Measurements from ENCODE around the gene PLK1.

GRCh38 chr16:23634461-23635036 lies 44.1 kb upstream of the PLK1 start:
- TF ChIP-seq POLR2A (IDR thresholded peaks at IDR 0.05; ENCODE audit: low read depth, low read length) (no peak), TAF1 (IDR thresholded peaks at IDR 0.05; ENCODE audit: low read depth, low read length) (no peak), POLR2AphosphoS5 (IDR thresholded peaks at IDR 0.05; ENCODE audit: low read depth, low read length) (no peak), SPI1 (IDR thresholded peaks at IDR 0.05; ENCODE audit: low read depth, low read length) (no peak), PAX5 (IDR thresholded peaks at IDR 0.05; ENCODE audit: insufficient read depth, low read length, severe bottlenecking) (no peak)
